Measurements from ENCODE around the gene OR8K3. TPM values are rescaled to one million over a fixed set of nuclear protein-coding genes. Genes with fewer than 3 reads are reported as not detected.

Gene OR8K3
- not detected for polyA plus RNA-seq

- Histone ChIP-seq H3K27me3 (ENCODE audit: control insufficient read depth in 1 of 2, insufficient read depth in 2 of 2, low read length in 2 of 2) (no peaks in the 10 kb centered on the region), H3K4me1 (ENCODE audit: control insufficient read depth in 2 of 2, insufficient read depth in 2 of 2, low read length in 1 of 2) (no peaks in the 10 kb centered on the region), H3K9me3 (ENCODE audit: control insufficient read depth in 2 of 2, insufficient read depth in 1 of 2, low read depth in 1 of 2, low read length in 1 of 2) (no peaks in the 10 kb centered on the region), H3K4me3 (ENCODE audit: low read depth in 1 of 2, low read length in 2 of 2) (no peak within 1 kb of the TSS), H3K27ac (ENCODE audit: low read depth in 2 of 2, low read length in 1 of 2) (no peak within 1 kb of the TSS), H3K36me3 (ENCODE audit: control insufficient read depth in 2 of 2, insufficient read depth in 2 of 2, low read length in 1 of 2) (no peaks in the 10 kb centered on the region)
These were observed at the start of gene OR8K3 for GRCh38 chr11:56314844-56315243. Gene OR8K3 (plus strand): TSS chr11:56315144. CDS start chr11:56318307, 3,163 bp downstream.

- 44 to 52% methylated on average over 3 of the region's 3 CpGs for WGBS, 2 donors
- peaks cover 0 to 3% of the 10 kb centered on the region in 2 donors for H3K9me3 ChIP-seq (ENCODE audit: control insufficient read depth in 2 of 2, insufficient read depth in 1 of 2, low read depth in 1 of 2, low read length in 1 of 2)
- H3K4me3 ChIP-seq (ENCODE audit: low read depth in 1 of 2, low read length in 2 of 2), result no peak overlapping the region
- no peaks in the 10 kb centered on the region for H3K27me3 ChIP-seq (ENCODE audit: control insufficient read depth in 1 of 2, insufficient read depth in 2 of 2, low read length in 2 of 2)
- no peaks in the 10 kb centered on the region for H3K4me1 ChIP-seq (ENCODE audit: control insufficient read depth in 2 of 2, insufficient read depth in 2 of 2, low read length in 1 of 2)
- no peak overlapping the region for H3K27ac ChIP-seq (ENCODE audit: low read depth in 2 of 2, low read length in 1 of 2)
- no peaks in the 10 kb centered on the region for H3K36me3 ChIP-seq (ENCODE audit: control insufficient read depth in 2 of 2, insufficient read depth in 2 of 2, low read length in 1 of 2)
These were observed 43.9 kb upstream of the OR8K3 start for GRCh38 chr11:56271092-56271491.

- Histone ChIP-seq H3K4me3 (ENCODE audit: low read depth in 1 of 2, low read length in 2 of 2) (no peak within 1 kb of the TSS), H3K27ac (ENCODE audit: low read depth in 2 of 2, low read length in 1 of 2) (no peak within 1 kb of the TSS), H3K36me3 (ENCODE audit: control insufficient read depth in 2 of 2, insufficient read depth in 2 of 2, low read length in 1 of 2) (no peaks in the 10 kb centered on the region), H3K4me1 (ENCODE audit: control insufficient read depth in 2 of 2, insufficient read depth in 2 of 2, low read length in 1 of 2) (no peaks in the 10 kb centered on the region), H3K9me3 (ENCODE audit: control insufficient read depth in 2 of 2, insufficient read depth in 1 of 2, low read depth in 1 of 2, low read length in 1 of 2) (peaks cover 0 to 4% of the 10 kb centered on the region in 2 donors), H3K27me3 (ENCODE audit: control insufficient read depth in 1 of 2, insufficient read depth in 2 of 2, low read length in 2 of 2) (no peaks in the 10 kb centered on the region)
These were observed 41.1 kb upstream of the OR8K3 start, which contains the start of gene OR5T1 for GRCh38 chr11:56273854-56274253. Gene OR5T1 (plus strand): TSS chr11:56274154. CDS start chr11:56275639, 1,485 bp downstream.

- Histone ChIP-seq H3K4me3 (ENCODE audit: low read depth in 1 of 2, low read length in 2 of 2) (no peak within 1 kb of the TSS), H3K36me3 (ENCODE audit: control insufficient read depth in 2 of 2, insufficient read depth in 2 of 2, low read length in 1 of 2) (no peaks in the 10 kb centered on the region), H3K4me1 (ENCODE audit: control insufficient read depth in 2 of 2, insufficient read depth in 2 of 2, low read length in 1 of 2) (no peaks in the 10 kb centered on the region), H3K9me3 (ENCODE audit: control insufficient read depth in 2 of 2, insufficient read depth in 1 of 2, low read depth in 1 of 2, low read length in 1 of 2) (no peaks in the 10 kb centered on the region), H3K27me3 (ENCODE audit: control insufficient read depth in 1 of 2, insufficient read depth in 2 of 2, low read length in 2 of 2) (no peaks in the 10 kb centered on the region), H3K27ac (ENCODE audit: low read depth in 2 of 2, low read length in 1 of 2) (no peak within 1 kb of the TSS)
- WGBS, 2 donors, result 49 to 53% methylated on average over 2 of the region's 2 CpGs
These were observed 22.8 kb upstream of the OR8K3 start, which contains the start of gene OR8H1 for GRCh38 chr11:56292154-56292553. Gene OR8H1 (minus strand): TSS chr11:56292254. CDS start chr11:56291062, 1,192 bp downstream.

GRCh38 chr11:56296898-56297297 is 18.0 kb upstream of the OR8K3 start:
- WGBS, 2 donors, result 84 to 88% methylated on average over 4 of the region's 4 CpGs
- no peak overlapping the region for H3K27ac ChIP-seq (ENCODE audit: low read depth in 2 of 2, low read length in 1 of 2)
- no peaks in the 10 kb centered on the region for H3K27me3 ChIP-seq (ENCODE audit: control insufficient read depth in 1 of 2, insufficient read depth in 2 of 2, low read length in 2 of 2)
- H3K36me3 ChIP-seq (ENCODE audit: control insufficient read depth in 2 of 2, insufficient read depth in 2 of 2, low read length in 1 of 2), result no peaks in the 10 kb centered on the region
- H3K4me1 ChIP-seq (ENCODE audit: control insufficient read depth in 2 of 2, insufficient read depth in 2 of 2, low read length in 1 of 2), result no peaks in the 10 kb centered on the region
- no peak overlapping the region for H3K4me3 ChIP-seq (ENCODE audit: low read depth in 1 of 2, low read length in 2 of 2)
- H3K9me3 ChIP-seq (ENCODE audit: control insufficient read depth in 2 of 2, insufficient read depth in 1 of 2, low read depth in 1 of 2, low read length in 1 of 2), result no peaks in the 10 kb centered on the region

GRCh38 chr11:56307836-56308235 is 7.1 kb upstream of the OR8K3 start:
- 90 to 95% methylated on average over 3 of the region's 3 CpGs for WGBS, 2 donors
- H3K9me3 ChIP-seq (ENCODE audit: control insufficient read depth in 2 of 2, insufficient read depth in 1 of 2, low read depth in 1 of 2, low read length in 1 of 2), result peaks cover 0 to 7% of the 10 kb centered on the region in 2 donors
- no peaks in the 10 kb centered on the region for H3K36me3 ChIP-seq (ENCODE audit: control insufficient read depth in 2 of 2, insufficient read depth in 2 of 2, low read length in 1 of 2)
- H3K4me3 ChIP-seq (ENCODE audit: low read depth in 1 of 2, low read length in 2 of 2), result no peak overlapping the region
- no peak overlapping the region for H3K27ac ChIP-seq (ENCODE audit: low read depth in 2 of 2, low read length in 1 of 2)
- no peaks in the 10 kb centered on the region for H3K27me3 ChIP-seq (ENCODE audit: control insufficient read depth in 1 of 2, insufficient read depth in 2 of 2, low read length in 2 of 2)
- no peaks in the 10 kb centered on the region for H3K4me1 ChIP-seq (ENCODE audit: control insufficient read depth in 2 of 2, insufficient read depth in 2 of 2, low read length in 1 of 2)

GRCh38 chr11:56331861-56332491 is 17.0 kb downstream of the OR8K3 start:
- no peaks in the 10 kb centered on the region for H3K36me3 ChIP-seq (ENCODE audit: control insufficient read depth in 2 of 2, insufficient read depth in 2 of 2, low read length in 1 of 2)
- 83 to 90% methylated on average over 28 to 34 of the region's 34 CpGs for WGBS, 2 donors
- H3K4me1 ChIP-seq (ENCODE audit: control insufficient read depth in 2 of 2, insufficient read depth in 2 of 2, low read length in 1 of 2), result no peaks in the 10 kb centered on the region
- no peak overlapping the region for H3K4me3 ChIP-seq (ENCODE audit: low read depth in 1 of 2, low read length in 2 of 2)
- H3K27me3 ChIP-seq (ENCODE audit: control insufficient read depth in 1 of 2, insufficient read depth in 2 of 2, low read length in 2 of 2), result no peaks in the 10 kb centered on the region
- H3K9me3 ChIP-seq (ENCODE audit: control insufficient read depth in 2 of 2, insufficient read depth in 1 of 2, low read depth in 1 of 2, low read length in 1 of 2), result peaks cover 0 to 12% of the 10 kb centered on the region in 2 donors
- H3K27ac ChIP-seq (ENCODE audit: low read depth in 2 of 2, low read length in 1 of 2), result no peak overlapping the region

GRCh38 chr11:56333156-56333555 is 18.2 kb downstream of the OR8K3 start:
- Histone ChIP-seq H3K4me1 (ENCODE audit: control insufficient read depth in 2 of 2, insufficient read depth in 2 of 2, low read length in 1 of 2) (no peaks in the 10 kb centered on the region), H3K27me3 (ENCODE audit: control insufficient read depth in 1 of 2, insufficient read depth in 2 of 2, low read length in 2 of 2) (no peaks in the 10 kb centered on the region), H3K36me3 (ENCODE audit: control insufficient read depth in 2 of 2, insufficient read depth in 2 of 2, low read length in 1 of 2) (no peaks in the 10 kb centered on the region), H3K9me3 (ENCODE audit: control insufficient read depth in 2 of 2, insufficient read depth in 1 of 2, low read depth in 1 of 2, low read length in 1 of 2) (peaks cover 0 to 13% of the 10 kb centered on the region in 2 donors), H3K27ac (ENCODE audit: low read depth in 2 of 2, low read length in 1 of 2) (no peak overlapping the region), H3K4me3 (ENCODE audit: low read depth in 1 of 2, low read length in 2 of 2) (no peak overlapping the region)
- 64 to 71% methylated on average over 3 of the region's 3 CpGs for WGBS, 2 donors

- Histone ChIP-seq H3K9me3 (ENCODE audit: control insufficient read depth in 2 of 2, insufficient read depth in 1 of 2, low read depth in 1 of 2, low read length in 1 of 2) (peaks cover 0 to 4% of the 10 kb centered on the region in 2 donors), H3K4me1 (ENCODE audit: control insufficient read depth in 2 of 2, insufficient read depth in 2 of 2, low read length in 1 of 2) (no peaks in the 10 kb centered on the region), H3K27ac (ENCODE audit: low read depth in 2 of 2, low read length in 1 of 2) (no peak overlapping the region), H3K4me3 (ENCODE audit: low read depth in 1 of 2, low read length in 2 of 2) (no peak overlapping the region), H3K27me3 (ENCODE audit: control insufficient read depth in 1 of 2, insufficient read depth in 2 of 2, low read length in 2 of 2) (no peaks in the 10 kb centered on the region), H3K36me3 (ENCODE audit: control insufficient read depth in 2 of 2, insufficient read depth in 2 of 2, low read length in 1 of 2) (no peaks in the 10 kb centered on the region)
These were observed 25.3 kb downstream of the OR8K3 start for GRCh38 chr11:56340289-56340688.

GRCh38 chr11:56345739-56346138 is 30.8 kb downstream of the OR8K3 start, which contains the start of gene OR8K1:
Gene OR8K1 (plus strand): TSS chr11:56346039. CDS start chr11:56346039, 0 bp downstream.
- Histone ChIP-seq H3K36me3 (ENCODE audit: control insufficient read depth in 2 of 2, insufficient read depth in 2 of 2, low read length in 1 of 2) (no peaks in the 10 kb centered on the region), H3K4me3 (ENCODE audit: low read depth in 1 of 2, low read length in 2 of 2) (no peak within 1 kb of the TSS), H3K9me3 (ENCODE audit: control insufficient read depth in 2 of 2, insufficient read depth in 1 of 2, low read depth in 1 of 2, low read length in 1 of 2) (no peaks in the 10 kb centered on the region), H3K27ac (ENCODE audit: low read depth in 2 of 2, low read length in 1 of 2) (no peak within 1 kb of the TSS), H3K4me1 (ENCODE audit: control insufficient read depth in 2 of 2, insufficient read depth in 2 of 2, low read length in 1 of 2) (no peaks in the 10 kb centered on the region), H3K27me3 (ENCODE audit: control insufficient read depth in 1 of 2, insufficient read depth in 2 of 2, low read length in 2 of 2) (no peaks in the 10 kb centered on the region)
- WGBS, 2 donors, result 84 to 92% methylated on average over 1 of the region's 1 CpG
